SK-N-MC (cell line): ENCODE results near the gene MST1R.

Experiments used
- EZH2 ChIP-seq: fragments of 200-600 bp; sonication (generic); IDR thresholded peaks from one replicate; pipeline ENCODE4 v1.6.1; 2017; ENCODE audit warnings: antibody characterized with exemption
- FOXP2 ChIP-seq: optimal IDR thresholded peaks from 2 replicates; pipeline ENCODE3; 2011; ENCODE audit warnings: mild to moderate bottlenecking, moderate library complexity; ENCODE audit not compliant: insufficient read depth; ENCODE audit errors: extremely low read length, control extremely low read depth
- POLR2AphosphoS5 ChIP-seq: IDR thresholded peaks from 2 replicates; pipeline ENCODE4 v1.6.1; 2012; ENCODE audit warnings: mild to moderate bottlenecking, low read depth, low read length, borderline replicate concordance

DNA sequence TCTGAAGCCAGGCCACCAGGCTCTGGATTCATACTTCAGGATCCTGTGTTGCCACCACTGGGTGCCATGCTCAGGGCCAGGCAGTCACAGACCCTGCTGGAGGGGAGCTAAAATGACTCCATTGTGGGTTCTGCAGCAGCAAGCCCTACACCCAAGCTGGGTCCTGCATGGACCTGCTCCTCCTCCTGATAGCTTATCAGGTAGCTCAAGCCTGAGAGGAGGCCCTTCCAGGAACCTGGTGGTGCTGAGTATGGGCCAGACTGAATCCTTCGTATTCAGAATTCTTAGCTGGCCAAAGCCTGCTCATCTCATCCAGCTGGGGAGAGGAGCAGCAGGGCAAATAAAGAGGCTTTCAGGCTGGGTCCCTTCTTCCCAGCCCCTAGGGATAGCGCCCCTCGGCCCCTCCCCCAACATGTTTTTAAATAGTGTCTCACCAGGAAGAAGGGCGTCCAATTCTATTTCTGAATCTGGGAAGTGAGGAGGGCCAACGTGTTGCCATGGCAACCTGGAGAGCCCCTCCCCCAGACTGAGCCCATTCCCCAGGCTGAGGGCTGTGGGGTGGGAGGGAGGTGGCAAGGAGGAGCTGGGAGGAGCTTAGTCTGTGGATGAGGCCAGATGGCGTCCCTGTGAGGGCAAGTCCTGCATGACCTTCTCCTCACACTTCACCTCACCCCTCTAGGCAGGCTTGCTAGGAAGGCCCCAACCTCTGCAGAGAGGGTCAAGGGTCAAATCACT is 22.9 kb downstream of the MST1R start:
- no peak for TF ChIP-seq POLR2AphosphoS5
- no peak for TF ChIP-seq EZH2
- no peak for TF ChIP-seq FOXP2
